Stromal cell of bone marrow (primary cell): Measurements from ENCODE around the gene ARHGAP35.
"Not testable (repeated sequence)": the region's sequence is repeated elsewhere in the genome, so short reads cannot be mapped to it uniquely, and the experiment has no call there.

Source experiments
- DNase-seq: peaks from one replicate; pipeline ENCODE4 v3.0.0-alpha.2; 2012; ENCODE audit warnings: low read depth

The ARHGAP35 gene

GRCh38 chr19:46844067-46844489 lies 16.7 kb upstream of the ARHGAP35 start:
- no peak for DNase-seq

- DNase-seq, result no peak
Observed at GRCh38 chr19:46845959-46846459, 14.8 kb upstream of the ARHGAP35 start.

- no peak for DNase-seq
Observed at GRCh38 chr19:46847528-46847927, 13.3 kb upstream of the ARHGAP35 start.

GRCh38 chr19:46848389-46848788 lies 12.4 kb upstream of the ARHGAP35 start:
- DNase-seq, result no peak

GRCh38 chr19:46849610-46850009 lies 11.2 kb upstream of the ARHGAP35 start:
- DNase-seq, result no peak

- DNase-seq, result peak; percentile 100
Observed at GRCh38 chr19:46850228-46851203, 10.3 kb upstream of the ARHGAP35 start, which contains the start of gene AP2S1. Gene AP2S1, minus strand, starts transcription at chr19:46850846. Its CDS starts 80 bp downstream, at chr19:46850766.

- DNase-seq, result no peak
Observed at GRCh38 chr19:46852830-46853229, 8.0 kb upstream of the ARHGAP35 start.

GRCh38 chr19:46854698-46855097 lies 6.1 kb upstream of the ARHGAP35 start:
- DNase-seq, result not testable (repeated sequence)

- peak; percentile 96 for DNase-seq
Observed at GRCh38 chr19:46856062-46857022, 4.5 kb upstream of the ARHGAP35 start.

- DNase-seq, result no peak
Observed at GRCh38 chr19:46859637-46860124, 1.1 kb upstream of the ARHGAP35 start.

- peak; percentile 97 for DNase-seq
Observed at GRCh38 chr19:46860125-46860845, 512 bp upstream of the ARHGAP35 start.

- DNase-seq, result no peak
Observed at GRCh38 chr19:46861691-46862502, 1.1 kb downstream of the ARHGAP35 start.

- DNase-seq, result no peak
Observed at GRCh38 chr19:46862503-46862834, 1.7 kb downstream of the ARHGAP35 start.

GRCh38 chr19:46862974-46863632 lies 2.3 kb downstream of the ARHGAP35 start:
- DNase-seq, result no peak

- DNase-seq, result no peak
Observed at GRCh38 chr19:46863818-46864629, 3.2 kb downstream of the ARHGAP35 start.

- no peak for DNase-seq
Observed at GRCh38 chr19:46866407-46867136, 5.8 kb downstream of the ARHGAP35 start.

- no peak for DNase-seq
Observed at GRCh38 chr19:46867170-46867569, 6.4 kb downstream of the ARHGAP35 start.

GRCh38 chr19:46868025-46868802 lies 7.4 kb downstream of the ARHGAP35 start:
- DNase-seq, result no peak
